Astrocyte of the spinal cord (primary cell): ENCODE measurements around the gene KIF20B.
"Not testable (repeated sequence)": the region's sequence is repeated elsewhere in the genome, so short reads cannot be mapped to it uniquely, and the experiment has no call there.

ENCODE experiments used
- DNase-seq: peaks from one replicate; pipeline ENCODE4 v3.0.0; 2011; ENCODE audit warnings: low read depth, low spot score
- H3K4me3 ChIP-seq: 2 replicates; pipeline ENCODE4 v1.5.1; 2011; ENCODE audit warnings: low read depth, mild to moderate bottlenecking, low read length, moderate library complexity
- in situ Hi-C: cut with HindIII; loops from 2 replicates; pipeline ENCODE4 v1.10.0; 2017; ENCODE audit warnings: low sequenced_read_pairs
- TF ChIP-seq, protein P1 (sequence below): IDR thresholded peaks from 2 replicates; pipeline ENCODE4 v1.5.1; 2012; ENCODE audit warnings: low read depth, mild to moderate bottlenecking, low read length, inconsistent platforms

KIF20B gene

DNA sequence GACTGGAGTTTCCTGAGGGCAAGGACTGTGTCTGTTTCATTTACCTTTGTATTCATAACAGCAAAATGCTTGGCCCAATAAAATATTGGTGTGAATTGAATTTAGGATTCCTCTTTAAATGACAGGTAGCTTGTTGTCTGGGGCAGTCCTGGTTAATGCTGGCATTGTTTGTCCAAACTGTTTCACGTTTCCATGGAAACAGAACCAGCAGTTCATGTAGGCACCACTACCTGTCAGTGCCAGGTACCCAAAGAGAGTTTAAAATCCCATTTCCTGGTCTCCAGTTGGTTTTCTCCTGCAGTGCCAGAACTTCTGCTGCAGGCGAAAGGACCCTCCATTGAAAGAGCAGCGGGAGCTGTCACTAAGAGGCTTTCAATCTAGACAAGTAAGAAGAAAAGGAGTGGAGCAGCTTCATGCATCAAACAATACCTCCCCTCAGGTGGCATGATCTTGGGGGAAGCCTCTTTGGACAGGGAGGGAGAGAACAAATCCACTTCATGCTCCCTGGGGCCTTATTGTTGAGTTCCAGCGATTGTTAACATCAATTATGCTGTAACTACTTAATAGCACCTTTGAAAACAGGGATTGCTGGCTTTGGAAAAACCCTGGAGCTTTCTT lies 109.6 kb downstream of the KIF20B start:
- DNase-seq = no peak
- TF ChIP-seq, protein P1, sequence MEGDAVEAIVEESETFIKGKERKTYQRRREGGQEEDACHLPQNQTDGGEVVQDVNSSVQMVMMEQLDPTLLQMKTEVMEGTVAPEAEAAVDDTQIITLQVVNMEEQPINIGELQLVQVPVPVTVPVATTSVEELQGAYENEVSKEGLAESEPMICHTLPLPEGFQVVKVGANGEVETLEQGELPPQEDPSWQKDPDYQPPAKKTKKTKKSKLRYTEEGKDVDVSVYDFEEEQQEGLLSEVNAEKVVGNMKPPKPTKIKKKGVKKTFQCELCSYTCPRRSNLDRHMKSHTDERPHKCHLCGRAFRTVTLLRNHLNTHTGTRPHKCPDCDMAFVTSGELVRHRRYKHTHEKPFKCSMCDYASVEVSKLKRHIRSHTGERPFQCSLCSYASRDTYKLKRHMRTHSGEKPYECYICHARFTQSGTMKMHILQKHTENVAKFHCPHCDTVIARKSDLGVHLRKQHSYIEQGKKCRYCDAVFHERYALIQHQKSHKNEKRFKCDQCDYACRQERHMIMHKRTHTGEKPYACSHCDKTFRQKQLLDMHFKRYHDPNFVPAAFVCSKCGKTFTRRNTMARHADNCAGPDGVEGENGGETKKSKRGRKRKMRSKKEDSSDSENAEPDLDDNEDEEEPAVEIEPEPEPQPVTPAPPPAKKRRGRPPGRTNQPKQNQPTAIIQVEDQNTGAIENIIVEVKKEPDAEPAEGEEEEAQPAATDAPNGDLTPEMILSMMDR = no peak
- H3K4me3 ChIP-seq = no peak overlapping the region
- in situ Hi-C loops = no loop called here

DNA sequence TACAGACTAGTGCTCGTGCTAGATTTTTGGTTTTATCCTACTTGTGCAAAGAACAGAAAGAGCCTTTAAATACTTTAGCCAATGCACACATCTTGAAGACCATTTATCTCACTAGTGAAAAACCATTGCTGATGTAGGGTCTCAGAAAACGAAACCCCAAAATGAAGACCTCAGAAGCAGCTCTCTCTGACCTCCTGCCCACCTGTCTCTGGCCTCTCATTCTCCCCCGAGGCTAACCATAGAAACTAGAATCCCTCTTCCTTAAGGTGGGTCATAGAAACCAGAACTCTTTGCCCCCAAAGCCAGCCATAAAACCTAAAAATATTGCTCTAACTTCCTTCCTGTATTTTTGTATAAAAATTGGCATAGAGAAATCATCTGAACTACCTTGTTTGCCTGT lies 112.2 kb downstream of the KIF20B start:
- in situ Hi-C loops = no loop called here
- H3K4me3 ChIP-seq = no peak overlapping the region
- TF ChIP-seq, protein P1 = no peak
- no peak for DNase-seq

DNA sequence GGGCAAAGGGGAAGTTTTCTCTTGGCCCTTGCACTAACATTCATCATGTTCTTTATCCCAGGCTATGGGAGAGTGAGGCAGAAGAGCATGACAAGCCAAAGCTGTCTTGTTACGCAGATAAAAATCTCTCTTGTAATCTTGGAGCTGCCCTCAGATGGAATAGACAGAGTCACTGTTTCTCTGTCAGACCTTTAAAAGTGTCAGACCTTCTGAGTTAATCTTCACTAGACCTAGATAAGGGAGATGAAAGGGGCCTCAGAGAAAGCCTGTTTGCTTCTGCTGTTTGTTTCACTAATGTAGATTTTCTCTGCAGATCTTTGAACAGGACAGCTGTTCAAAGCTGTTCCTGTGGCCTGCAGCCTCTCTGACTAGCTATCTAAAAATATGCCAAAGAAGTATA lies 112.9 kb downstream of the KIF20B start:
- TF ChIP-seq, protein P1 = no peak
- H3K4me3 ChIP-seq = no peak overlapping the region
- in situ Hi-C loops = no loop called here

DNA sequence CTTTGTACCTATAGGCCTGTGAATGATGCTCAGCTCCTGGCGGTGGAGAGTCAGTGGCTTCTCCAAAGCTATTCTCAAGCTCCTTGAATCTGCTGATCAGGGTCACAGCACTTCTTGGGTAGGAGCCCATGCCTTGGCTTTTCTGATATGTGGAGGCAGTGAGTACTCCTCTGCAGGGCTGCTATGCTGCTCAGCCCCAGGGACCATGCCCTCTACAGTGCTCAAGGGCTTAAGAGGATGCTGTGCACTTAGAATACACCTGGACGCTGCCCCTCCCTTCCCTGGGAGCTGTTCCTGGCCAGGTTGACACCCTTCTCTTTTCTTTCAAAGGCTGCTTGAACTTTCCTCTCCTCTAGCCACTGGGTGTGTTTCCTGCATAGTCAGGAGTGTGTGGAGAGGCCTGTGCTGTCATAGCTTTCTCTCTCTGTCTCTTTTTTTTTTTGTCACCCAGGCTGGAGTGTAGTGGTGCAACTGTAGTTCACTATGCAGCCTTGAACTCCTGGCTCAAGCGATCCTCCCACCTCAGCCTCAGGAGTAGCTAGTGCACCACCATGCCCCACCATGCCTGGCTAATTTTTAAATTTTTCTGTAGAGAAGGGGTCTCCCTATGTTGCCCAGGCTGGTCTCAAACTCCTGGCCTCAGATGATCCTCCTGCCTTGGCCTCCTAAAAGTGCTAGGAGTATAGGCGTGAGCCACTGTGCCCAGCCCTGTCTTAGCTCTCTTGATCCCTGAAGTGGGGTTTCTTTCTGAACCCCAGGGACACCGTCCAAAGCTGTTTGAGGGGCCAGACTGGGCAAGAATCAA lies 113.9 kb downstream of the KIF20B start:
- no peak for DNase-seq
- no peak overlapping the region for H3K4me3 ChIP-seq
- in situ Hi-C loops = no loop called here
- TF ChIP-seq, protein P1 = no peak

More for the DNA sequence above, 112.9 kb downstream of the KIF20B start:
- no peak for DNase-seq

DNA sequence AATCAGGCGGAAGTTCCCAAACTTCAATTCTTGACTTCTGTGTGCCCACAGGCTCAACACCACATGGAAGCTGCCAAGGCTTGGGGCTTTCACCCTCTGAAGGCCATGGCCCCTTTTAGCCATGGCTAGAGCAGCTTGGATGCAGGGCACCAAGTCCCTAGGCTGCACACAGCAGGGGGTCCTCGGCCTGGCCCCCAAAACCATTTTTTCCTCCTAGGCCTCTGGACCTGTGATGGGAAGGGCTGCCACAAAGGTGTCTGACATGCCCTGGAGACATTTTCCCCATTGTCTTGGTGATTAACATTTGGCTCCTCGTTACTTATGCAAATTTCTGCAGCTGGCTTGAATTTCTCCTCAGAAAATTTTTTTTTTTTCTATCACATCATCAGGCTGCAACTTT lies 117.6 kb downstream of the KIF20B start:
- in situ Hi-C loops, H3K4me3 ChIP-seq, DNase-seq: not testable (repeated sequence)
